Esophagus squamous epithelium (tissue), 5 donors: ENCODE results near the gene CD4. TPM values are rescaled to one million over a fixed set of nuclear protein-coding genes. Genes with fewer than 3 reads are reported as not detected.

Experiments
- DNase-seq: peaks from one replicate; lab custom pipeline; 2025; lab: John Stamatoyannopoulos, UW
- H3K27ac ChIP-seq, 4 donors: fragments of 200-600 bp; sonication (generic); one replicate each; pipeline ENCODE4 v1.5.1; 2016 to 2019; ENCODE audit warnings: mild to moderate bottlenecking in 1 of 4
- H3K27me3 ChIP-seq, 4 donors: fragments of 200-600 bp; sonication (generic); 1 replicate in 3 of 4; 2 replicates in 1 of 4; pipeline versions ENCODE4 v1.5.1 to v1.6.0; 2017 to 2021; ENCODE audit warnings: antibody characterized with exemption in 1 of 4
- H3K36me3 ChIP-seq, 3 donors: fragments of 200-600 bp; sonication (generic); one replicate each; pipeline ENCODE4 v1.5.1; 2016 to 2019
- H3K4me1 ChIP-seq, 3 donors: fragments of 200-600 bp; sonication (generic); one replicate each; pipeline ENCODE4 v1.5.1; 2017 to 2019
- H3K4me3 ChIP-seq, 4 donors: fragments of 200-600 bp; sonication (generic); 1 replicate in 3 of 4; 2 replicates in 1 of 4; pipeline ENCODE4 v1.5.1; 2016 to 2019; ENCODE audit warnings: mild to moderate bottlenecking in 2 of 4, moderate library complexity in 1 of 4
- H3K9me3 ChIP-seq, 3 donors: fragments of 200-600 bp; sonication (generic); one replicate each; pipeline ENCODE4 v1.5.1; 2016 to 2019
- CTCF ChIP-seq, 6 experiments: fragments of 450-650 bp in 4 of 6; fragments of 200-600 bp in 2 of 6; sonication (generic) in 2 of 6; IDR thresholded peaks; one replicate each; pipeline ENCODE4 v1.5.1; 2016 to 2019; ENCODE audit warnings: antibody characterized with exemption in 6 of 6, mild to moderate bottlenecking in 4 of 6, moderate library complexity in 4 of 6
- POLR2A ChIP-seq, 4 donors: fragments of 450-650 bp; IDR thresholded peaks; one replicate each; pipeline ENCODE4 v1.6.1; 2017; ENCODE audit warnings: antibody characterized with exemption in 4 of 4, mild to moderate bottlenecking in 4 of 4, moderate library complexity in 3 of 4
- WGBS, 2 donors: methylation state at CpG; one replicate each; pipeline ENCODE4 v1.1.5; 2018; 5-methylcytosine and 5-hydroxymethylcytosine counted together
- intact Hi-C: fragments of 100-400 bp; cut with DNase I; formaldehyde crosslinking; loops from one replicate; pipeline ENCODE4 v1.15.0; 2022
- total RNA-seq, 4 donors: library from RNA; depleted of rRNA; stranded (reverse); fragments of >200 nt; gene quantifications; one replicate each; pipeline ENCODE4 v1.1.0, GENCODE V29; 2016
- donor health status: DM: yes; HTN: yes; CAD: no.

Gene CD4
- total RNA-seq, 4 donors from 2014 or later, result 1.2 to 11.8 (median 5.0) TPM

- peaks cover 0 to 23% (median 0%) of the 10 kb centered on the region in 3 donors for H3K36me3 ChIP-seq
- 0 to 7% methylated on average over 3 to 6 of the region's 8 CpGs for WGBS, 2 donors
- no peak for DNase-seq
- no peaks in the 10 kb centered on the region for H3K9me3 ChIP-seq
- H3K27ac ChIP-seq, result peak overlapping the region; percentile 9 to 63 (median 29)
- intact Hi-C loops, result loop anchor here (5.0 kb wide), 1 partner anchor 90 kb away; no protein-coding TSS in a partner anchor
- no peak for TF ChIP-seq CTCF (IDR thresholded peaks at IDR 0.05)
- no peak for TF ChIP-seq POLR2A (IDR thresholded peaks at IDR 0.05)
- peaks cover 0 to 79% (median 5%) of the 10 kb centered on the region in 4 donors for H3K27me3 ChIP-seq
- peak overlapping the region in 2 of 4 donors; percentile 62 to 95 for H3K4me3 ChIP-seq
- peaks cover 2 to 52% (median 11%) of the 10 kb centered on the region in 3 donors for H3K4me1 ChIP-seq
Measured at GRCh38 chr12:6827437-6827911, 38.1 kb downstream of the CD4 start.

GRCh38 chr12:6827982-6828780 lies 38.9 kb downstream of the CD4 start, which contains the start of gene P3H3:
Gene P3H3 (plus strand): TSS chr12:6828407. CDS start chr12:6828441, 34 bp downstream.
- DNase-seq, result no peak
- Histone ChIP-seq H3K9me3 (no peaks in the 10 kb centered on the region), H3K36me3 (peaks cover 0 to 23% (median 0%) of the 10 kb centered on the region in 3 donors), H3K4me1 (peaks cover 2 to 48% (median 11%) of the 10 kb centered on the region in 3 donors), H3K4me3 (peak within 1 kb of the TSS; percentile 54 to 95 (median 62)), H3K27ac (peak within 1 kb of the TSS; percentile 60 to 88 (median 74)), H3K27me3 (peaks cover 0 to 72% (median 5%) of the 10 kb centered on the region in 4 donors)
- WGBS, 2 donors, result 2 to 5% methylated on average over 12 to 15 of the region's 60 CpGs
- intact Hi-C loops, result loop anchor here (5.0 kb wide), 1 partner anchor 91 kb away; no protein-coding TSS in a partner anchor
- TF ChIP-seq POLR2A (IDR thresholded peaks at IDR 0.05) (no peak), CTCF (IDR thresholded peaks at IDR 0.05) (peak in 2 of 6 experiments; percentile 5 to 14)

GRCh38 chr12:6828781-6829535 lies 39.6 kb downstream of the CD4 start:
- H3K4me1 ChIP-seq, result peaks cover 2 to 48% (median 11%) of the 10 kb centered on the region in 3 donors
- DNase-seq, result no peak

GRCh38 chr12:6829536-6830220 lies 40.4 kb downstream of the CD4 start:
- no peak for DNase-seq
- Histone ChIP-seq H3K9me3 (no peaks in the 10 kb centered on the region), H3K4me1 (peaks cover 2 to 48% (median 11%) of the 10 kb centered on the region in 3 donors), H3K36me3 (peaks cover 0 to 37% (median 0%) of the 10 kb centered on the region in 3 donors), H3K27me3 (peaks cover 0 to 57% (median 0%) of the 10 kb centered on the region in 4 donors), H3K4me3 (peak overlapping the region; percentile 54 to 95 (median 62)), H3K27ac (peak overlapping the region; percentile 60 to 88 (median 74))
- TF ChIP-seq POLR2A (IDR thresholded peaks at IDR 0.05) (no peak), CTCF (IDR thresholded peaks at IDR 0.05) (no peak)
- WGBS, 2 donors, result 72 to 96% methylated on average over 3 to 6 of the region's 19 CpGs
- intact Hi-C loops, result loop anchor here (5.0 kb wide), 1 partner anchor 92 kb away; no protein-coding TSS in a partner anchor

More at GRCh38 chr12:6828781-6829535, 39.6 kb downstream of the CD4 start:
- WGBS, 2 donors, result 0% methylated on average over 24 to 26 of the region's 71 CpGs
- no peak for TF ChIP-seq CTCF (IDR thresholded peaks at IDR 0.05)
- peak in 1 of 4 donors; percentile 49 for TF ChIP-seq POLR2A (IDR thresholded peaks at IDR 0.05)
- H3K27me3 ChIP-seq, result peaks cover 0 to 64% (median under 1%) of the 10 kb centered on the region in 4 donors
- peak overlapping the region; percentile 54 to 95 (median 62) for H3K4me3 ChIP-seq
- intact Hi-C loops, result loop anchor here (5.0 kb wide), 1 partner anchor 92 kb away; no protein-coding TSS in a partner anchor
- peaks cover 0 to 31% (median 0%) of the 10 kb centered on the region in 3 donors for H3K36me3 ChIP-seq
- no peaks in the 10 kb centered on the region for H3K9me3 ChIP-seq
- H3K27ac ChIP-seq, result peak overlapping the region; percentile 60 to 88 (median 74)
